Panc1 (cell line): Measurements from ENCODE around the gene LRRC8C. TPM values are rescaled to one million over a fixed set of nuclear protein-coding genes. Genes with fewer than 3 reads are reported as not detected.

Source experiments
- ATAC-seq: fragments of 200-7000 bp; cut with Tn5 transposase; 2 replicates; pipeline ENCODE4 v1.9.1; 2020; ENCODE audit warnings: mild to moderate bottlenecking, moderate library complexity
- BruUV-seq: library from RNA; stranded (reverse); fragments of 400-500 nt; replicated peaks from 2 replicates; lab custom pipeline; 2021; lab: Mats Ljungman, UMichigan
- CTCF ChIA-PET: fragments of 300-600 bp; sonication (Branson Sonifier 250); formaldehyde crosslinking; loops from one replicate; lab custom pipeline; 2022; ENCODE audit warnings: antibody characterized with exemption; lab: Charles Lee
- POLR2A ChIA-PET: fragments of 300-600 bp; sonication (Branson Sonifier 250); formaldehyde crosslinking; loops from one replicate; lab custom pipeline; 2022; ENCODE audit warnings: antibody characterized with exemption; lab: Charles Lee
- DNase-seq: peaks from one replicate; pipeline ENCODE4 v3.0.0-alpha.2; 2010; ENCODE audit warnings: low read depth, low spot score
- H3K27ac ChIP-seq: 2 replicates; pipeline ENCODE4 v1.5.1; 2011; ENCODE audit warnings: mild to moderate bottlenecking, low read length, inconsistent platforms
- H3K27me3 ChIP-seq: fragments of 200-500 bp; sonication (Bioruptor generic); 2 replicates; pipeline ENCODE4 v1.6.0; 2014; ENCODE audit warnings: low read length, inconsistent platforms; ENCODE audit not compliant: control insufficient read depth, insufficient read depth
- H3K36me3 ChIP-seq: fragments of 200-500 bp; sonication (Bioruptor generic); 2 replicates; pipeline ENCODE4 v1.5.1; 2014; ENCODE audit warnings: inconsistent platforms, mild to moderate bottlenecking, low read length, moderate library complexity; ENCODE audit not compliant: control insufficient read depth, insufficient read depth
- H3K4me1 ChIP-seq: 2 replicates; pipeline ENCODE4 v1.5.1; 2011; ENCODE audit warnings: inconsistent platforms, mild to moderate bottlenecking, low read length, moderate library complexity; ENCODE audit not compliant: control insufficient read depth, insufficient read depth
- H3K4me3 ChIP-seq, 2 experiments: 2 replicates each; pipeline ENCODE4 v1.5.1; 2011 to 2012; ENCODE audit warnings: low read depth in 2 of 2, low read length in 2 of 2, mild to moderate bottlenecking in 2 of 2, inconsistent platforms in 1 of 2, moderate library complexity in 1 of 2
- H3K9me3 ChIP-seq: fragments of 200-500 bp; sonication (Bioruptor generic); 2 replicates; pipeline ENCODE4 v1.5.1; 2014; ENCODE audit warnings: low read depth, mild to moderate bottlenecking, inconsistent platforms, low read length, moderate library complexity; ENCODE audit not compliant: control insufficient read depth, insufficient read depth
- POLR2AphosphoS5 ChIP-seq: IDR thresholded peaks from 2 replicates; pipeline ENCODE4 v1.6.1; 2012; ENCODE audit warnings: mild to moderate bottlenecking, low read depth, low read length, moderate library complexity
- SIN3A ChIP-seq: IDR thresholded peaks from 2 replicates; pipeline ENCODE4 v1.6.1; 2012; ENCODE audit warnings: low read depth, mild to moderate bottlenecking, low read length, moderate library complexity, borderline replicate concordance; ENCODE audit not compliant: insufficient read depth
- TCF7L2 ChIP-seq: IDR thresholded peaks from 2 replicates; pipeline ENCODE4 v1.6.1; 2011; ENCODE audit warnings: mild to moderate bottlenecking, low read depth, low read length, inconsistent platforms
- in situ Hi-C: cut with HindIII; loops from 2 replicates; pipeline ENCODE4 v1.10.0; 2016; ENCODE audit warnings: low sequenced_read_pairs, low pct_unique_long_range_greater_than_20kb
- intact Hi-C: fragments of 100-400 bp; cut with micrococcal nuclease; formaldehyde crosslinking; loops from one replicate; pipeline ENCODE4 v1.10.0; 2022; ENCODE audit not compliant: unreplicated experiment
- total RNA-seq: library from RNA; stranded (reverse); gene quantifications from one replicate; pipeline ENCODE4 v1.2.1, GENCODE V29; 2021; ENCODE audit not compliant: unreplicated experiment
- TF ChIP-seq, protein P1 (sequence below), 2 experiments: IDR thresholded peaks; 2 replicates each; pipeline ENCODE4 v1.6.1; 2011 to 2012; ENCODE audit warnings: low read depth in 2 of 2, control low read depth in 1 of 2, low read length in 1 of 2, mild to moderate bottlenecking in 1 of 2, moderate library complexity in 1 of 2; ENCODE audit not compliant: insufficient read depth in 1 of 2
- TF ChIP-seq, protein P2 (sequence below): fragments of 450-650 bp; IDR thresholded peaks from 2 replicates; pipeline ENCODE4 v1.5.1; 2017; ENCODE audit warnings: mild to moderate bottlenecking

Gene LRRC8C
- total RNA-seq, 1 experiment from 2014 or later: 17.1 TPM

DNA sequence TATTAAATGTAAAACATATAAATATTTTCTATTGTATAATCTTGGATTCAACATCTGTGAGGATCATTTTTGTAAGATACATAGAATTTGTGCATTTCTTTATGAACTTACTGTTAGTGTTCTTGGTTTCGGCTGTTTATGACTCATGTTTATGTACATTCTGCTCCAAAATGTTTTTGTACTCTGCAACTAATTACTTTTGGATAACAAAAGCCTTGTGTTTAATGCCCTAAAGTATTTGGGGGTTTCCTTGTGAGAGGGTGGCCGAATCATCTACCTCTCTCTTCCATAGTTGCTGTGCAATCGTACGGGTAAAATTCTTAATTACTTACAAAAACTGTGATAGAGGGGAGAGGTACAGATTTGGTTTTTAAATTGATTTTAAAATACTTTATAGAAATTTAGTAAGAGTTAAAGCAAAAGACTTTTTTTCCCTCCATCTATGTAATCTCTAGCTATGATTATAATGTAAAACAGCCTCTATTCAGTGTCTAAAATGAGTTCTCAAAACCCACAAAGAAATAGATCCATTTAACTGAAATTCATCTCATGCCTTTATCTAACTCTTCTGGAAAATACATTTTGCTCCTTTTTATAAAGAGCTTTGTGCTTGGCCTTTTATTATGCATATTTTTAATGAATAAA, 38.7 kb upstream of the LRRC8C start:
- no TSS peak for BruUV-seq
- H3K9me3 ChIP-seq: no peaks in the 10 kb centered on the region
- ATAC-seq: no peak
- no peak for DNase-seq
- no peaks in the 10 kb centered on the region for H3K27me3 ChIP-seq
- no peak for TF ChIP-seq POLR2AphosphoS5
- TF ChIP-seq TCF7L2: no peak
- TF ChIP-seq SIN3A: no peak
- TF ChIP-seq, protein P1, sequence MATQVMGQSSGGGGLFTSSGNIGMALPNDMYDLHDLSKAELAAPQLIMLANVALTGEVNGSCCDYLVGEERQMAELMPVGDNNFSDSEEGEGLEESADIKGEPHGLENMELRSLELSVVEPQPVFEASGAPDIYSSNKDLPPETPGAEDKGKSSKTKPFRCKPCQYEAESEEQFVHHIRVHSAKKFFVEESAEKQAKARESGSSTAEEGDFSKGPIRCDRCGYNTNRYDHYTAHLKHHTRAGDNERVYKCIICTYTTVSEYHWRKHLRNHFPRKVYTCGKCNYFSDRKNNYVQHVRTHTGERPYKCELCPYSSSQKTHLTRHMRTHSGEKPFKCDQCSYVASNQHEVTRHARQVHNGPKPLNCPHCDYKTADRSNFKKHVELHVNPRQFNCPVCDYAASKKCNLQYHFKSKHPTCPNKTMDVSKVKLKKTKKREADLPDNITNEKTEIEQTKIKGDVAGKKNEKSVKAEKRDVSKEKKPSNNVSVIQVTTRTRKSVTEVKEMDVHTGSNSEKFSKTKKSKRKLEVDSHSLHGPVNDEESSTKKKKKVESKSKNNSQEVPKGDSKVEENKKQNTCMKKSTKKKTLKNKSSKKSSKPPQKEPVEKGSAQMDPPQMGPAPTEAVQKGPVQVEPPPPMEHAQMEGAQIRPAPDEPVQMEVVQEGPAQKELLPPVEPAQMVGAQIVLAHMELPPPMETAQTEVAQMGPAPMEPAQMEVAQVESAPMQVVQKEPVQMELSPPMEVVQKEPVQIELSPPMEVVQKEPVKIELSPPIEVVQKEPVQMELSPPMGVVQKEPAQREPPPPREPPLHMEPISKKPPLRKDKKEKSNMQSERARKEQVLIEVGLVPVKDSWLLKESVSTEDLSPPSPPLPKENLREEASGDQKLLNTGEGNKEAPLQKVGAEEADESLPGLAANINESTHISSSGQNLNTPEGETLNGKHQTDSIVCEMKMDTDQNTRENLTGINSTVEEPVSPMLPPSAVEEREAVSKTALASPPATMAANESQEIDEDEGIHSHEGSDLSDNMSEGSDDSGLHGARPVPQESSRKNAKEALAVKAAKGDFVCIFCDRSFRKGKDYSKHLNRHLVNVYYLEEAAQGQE (IDR thresholded peaks at IDR 0.05; ENCODE audit: insufficient read depth in 1 of 2, low read depth in 2 of 2, low read length in 1 of 2): no peak
- TF ChIP-seq, protein P2, sequence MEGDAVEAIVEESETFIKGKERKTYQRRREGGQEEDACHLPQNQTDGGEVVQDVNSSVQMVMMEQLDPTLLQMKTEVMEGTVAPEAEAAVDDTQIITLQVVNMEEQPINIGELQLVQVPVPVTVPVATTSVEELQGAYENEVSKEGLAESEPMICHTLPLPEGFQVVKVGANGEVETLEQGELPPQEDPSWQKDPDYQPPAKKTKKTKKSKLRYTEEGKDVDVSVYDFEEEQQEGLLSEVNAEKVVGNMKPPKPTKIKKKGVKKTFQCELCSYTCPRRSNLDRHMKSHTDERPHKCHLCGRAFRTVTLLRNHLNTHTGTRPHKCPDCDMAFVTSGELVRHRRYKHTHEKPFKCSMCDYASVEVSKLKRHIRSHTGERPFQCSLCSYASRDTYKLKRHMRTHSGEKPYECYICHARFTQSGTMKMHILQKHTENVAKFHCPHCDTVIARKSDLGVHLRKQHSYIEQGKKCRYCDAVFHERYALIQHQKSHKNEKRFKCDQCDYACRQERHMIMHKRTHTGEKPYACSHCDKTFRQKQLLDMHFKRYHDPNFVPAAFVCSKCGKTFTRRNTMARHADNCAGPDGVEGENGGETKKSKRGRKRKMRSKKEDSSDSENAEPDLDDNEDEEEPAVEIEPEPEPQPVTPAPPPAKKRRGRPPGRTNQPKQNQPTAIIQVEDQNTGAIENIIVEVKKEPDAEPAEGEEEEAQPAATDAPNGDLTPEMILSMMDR: no peak
- in situ Hi-C loops (no loop called here), intact Hi-C loops (no loop called here)
- no peak overlapping the region for H3K4me3 ChIP-seq
- CTCF ChIA-PET: interaction anchor here (1.0 kb wide), 1 partner anchor 111 kb away, joined by 3 read pairs; no protein-coding TSS in a partner anchor
- no peak overlapping the region for H3K27ac ChIP-seq
- H3K4me1 ChIP-seq: peaks cover 3% of the 10 kb centered on the region; the same call in 1 of the 2 replicates
- POLR2A ChIA-PET: no interaction called here
- no peaks in the 10 kb centered on the region for H3K36me3 ChIP-seq

GRCh38 chr1:89596698-89597097, 36.2 kb upstream of the LRRC8C start:
- TF ChIP-seq POLR2AphosphoS5 (no peak), TCF7L2 (no peak), SIN3A (no peak)
- TF ChIP-seq, protein P1 (IDR thresholded peaks at IDR 0.05; ENCODE audit: insufficient read depth in 1 of 2, low read depth in 2 of 2, low read length in 1 of 2): no peak
- TF ChIP-seq, protein P2: no peak
- H3K27ac ChIP-seq: no peak overlapping the region
- ATAC-seq (no peak), DNase-seq (no peak)
- intact Hi-C loops: no loop called here
- BruUV-seq: no TSS peak
- ChIA-PET POLR2A (no interaction called here), CTCF (no interaction called here)
- no peak overlapping the region for H3K4me3 ChIP-seq
- H3K4me1 ChIP-seq: peaks cover 3% of the 10 kb centered on the region; the same call in 1 of the 2 replicates
- no peaks in the 10 kb centered on the region for H3K27me3 ChIP-seq
- H3K9me3 ChIP-seq: no peaks in the 10 kb centered on the region
- in situ Hi-C loops: no loop called here
- H3K36me3 ChIP-seq: no peaks in the 10 kb centered on the region
